HG02798 (cell line): ENCODE measurements around the gene CPSF4.
"Not testable (repeated sequence)": the region's sequence is repeated elsewhere in the genome, so short reads cannot be mapped to it uniquely, and the experiment has no call there.

Source experiments
- ATAC-seq: cut with Tn5 transposase; IDR thresholded peaks from one replicate; pipeline ENCODE4 v1.9.1; 2021; ENCODE audit warnings: mild to moderate bottlenecking; ENCODE audit not compliant: unreplicated experiment, poor library complexity

The CPSF4 gene

DNA sequence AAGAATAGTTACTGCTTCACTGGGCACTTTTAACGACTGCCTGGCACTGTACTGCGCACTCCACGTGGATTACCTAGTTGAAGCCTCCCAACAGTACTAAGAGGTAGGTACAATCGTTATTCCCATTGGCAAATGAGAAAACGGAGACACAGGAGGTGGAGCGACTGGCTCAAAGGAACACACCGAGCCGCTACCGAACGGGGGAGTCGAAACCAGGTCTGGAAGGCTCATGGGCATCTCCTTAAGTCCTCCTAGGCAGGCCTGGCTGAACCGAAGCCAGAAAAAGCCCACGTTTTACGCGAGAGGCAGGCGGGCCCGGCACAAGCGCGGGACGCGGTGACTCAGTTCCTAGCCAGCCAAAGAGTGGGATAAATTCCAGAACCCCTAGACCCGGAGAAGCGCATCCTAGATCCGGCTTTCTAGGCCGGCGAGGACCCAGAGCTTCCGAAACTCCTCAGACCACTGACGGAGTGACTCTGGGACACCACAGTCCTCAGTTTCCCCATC, 30.8 kb upstream of the CPSF4 start:
- no peak for ATAC-seq

DNA sequence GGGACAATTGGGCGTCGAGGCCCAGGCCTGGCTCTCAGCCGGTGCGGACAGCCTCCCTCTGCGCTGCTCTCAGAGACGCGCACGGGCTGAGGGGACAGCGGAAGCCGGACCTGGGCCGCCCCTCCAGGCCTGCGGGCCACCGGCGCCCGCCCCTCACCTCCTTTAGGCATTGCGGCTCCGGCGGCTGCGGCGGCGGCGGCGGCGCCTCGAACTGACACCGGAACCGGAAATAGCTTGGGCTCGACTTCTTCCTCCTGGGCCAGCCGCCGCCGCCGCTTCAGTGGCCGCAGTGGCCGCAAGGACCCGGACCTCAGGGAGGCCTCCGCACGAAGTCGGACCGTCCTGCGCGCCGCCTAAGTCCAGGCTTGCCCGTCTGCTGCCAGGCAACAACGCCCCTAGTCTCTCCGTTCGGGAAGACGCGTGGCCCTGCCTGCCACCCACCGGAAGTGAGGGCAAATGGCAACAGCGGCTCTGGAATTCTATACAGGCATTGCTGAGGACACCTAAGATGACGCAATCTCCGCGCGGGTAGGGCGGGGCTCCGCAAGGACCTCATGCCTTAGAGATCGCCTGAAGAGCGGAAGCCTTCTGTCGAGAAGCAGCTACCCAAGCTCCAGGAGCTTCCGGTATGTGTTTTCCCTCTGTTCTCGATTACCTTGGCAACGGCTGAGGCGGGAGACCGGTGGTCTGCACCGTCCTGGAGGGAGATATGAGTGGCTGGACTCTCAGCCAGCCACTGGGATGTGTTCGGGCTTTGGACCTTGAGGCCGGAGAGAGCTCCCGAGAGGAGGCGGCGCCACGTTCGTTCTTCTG, 30.2 kb upstream of the CPSF4 start, which contains the start of the genes BUD31 and PDAP1:
BUD31 (plus strand) TSS at position 591 of the 813 bp plus-strand sequence. CDS start 2,124 bp downstream, outside the sequence.
PDAP1 (minus strand) TSS at position 219 of the 813 bp plus-strand sequence; CDS start at position 170, 49 bp downstream.
- ATAC-seq, result peak; percentile 84

DNA sequence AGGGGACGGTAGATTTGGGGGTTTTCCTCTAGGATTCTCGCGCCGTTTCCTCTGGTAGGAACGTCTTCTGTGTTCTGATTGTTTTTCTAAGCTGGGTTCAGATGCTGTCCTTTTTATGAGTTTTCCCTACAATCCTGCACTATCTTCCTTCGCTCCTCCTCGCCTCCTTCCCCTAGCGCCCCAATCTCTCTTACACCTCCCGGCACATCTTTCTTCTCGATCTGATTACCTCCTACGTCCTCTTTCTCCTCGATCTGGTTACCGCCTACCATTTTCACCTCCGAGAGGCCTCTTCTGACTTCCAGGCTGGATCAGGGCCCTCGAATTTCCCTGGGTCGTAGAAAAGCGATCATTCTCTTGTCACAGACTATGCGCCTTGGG, 29.6 kb upstream of the CPSF4 start:
- ATAC-seq, result peak; percentile 1

DNA sequence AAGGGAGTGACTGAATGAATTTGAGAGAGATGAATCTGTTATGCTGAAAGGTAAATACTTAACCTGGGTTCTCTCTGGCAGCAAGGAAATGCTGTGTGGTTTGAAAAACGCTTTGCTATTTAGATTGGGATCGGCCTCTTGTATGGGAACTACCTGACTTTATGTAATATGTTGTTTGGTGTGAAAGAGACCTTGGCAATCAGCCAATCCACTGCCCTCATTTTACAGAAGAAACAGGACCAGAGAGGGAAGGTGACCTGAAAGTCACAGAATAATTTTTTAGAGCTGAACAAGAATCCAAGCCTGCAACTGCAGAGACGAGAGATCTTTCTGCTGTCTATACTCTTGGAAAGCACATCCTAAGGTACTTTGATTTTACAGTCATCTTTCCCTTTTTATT, 28.9 kb upstream of the CPSF4 start:
- ATAC-seq, result no peak

DNA sequence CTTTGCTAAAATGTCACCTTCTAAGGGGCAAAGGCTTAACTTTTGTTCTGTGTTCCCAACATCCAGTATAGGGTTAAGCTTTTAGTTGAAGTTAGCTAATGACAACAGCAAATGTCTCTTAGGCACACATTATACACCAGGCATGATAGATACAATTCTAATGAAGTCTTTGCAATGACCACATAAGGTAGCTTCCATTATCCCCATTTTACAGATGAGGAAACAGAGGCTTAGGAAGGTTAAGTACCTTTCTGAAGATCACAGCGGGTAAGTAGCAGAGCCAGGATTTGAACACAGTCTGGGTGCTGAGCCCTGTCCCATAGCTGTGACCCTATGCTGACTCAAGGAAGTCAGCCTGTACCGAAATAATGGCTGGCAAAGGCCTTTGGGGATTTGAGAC, 28.1 kb upstream of the CPSF4 start:
- ATAC-seq, result no peak

DNA sequence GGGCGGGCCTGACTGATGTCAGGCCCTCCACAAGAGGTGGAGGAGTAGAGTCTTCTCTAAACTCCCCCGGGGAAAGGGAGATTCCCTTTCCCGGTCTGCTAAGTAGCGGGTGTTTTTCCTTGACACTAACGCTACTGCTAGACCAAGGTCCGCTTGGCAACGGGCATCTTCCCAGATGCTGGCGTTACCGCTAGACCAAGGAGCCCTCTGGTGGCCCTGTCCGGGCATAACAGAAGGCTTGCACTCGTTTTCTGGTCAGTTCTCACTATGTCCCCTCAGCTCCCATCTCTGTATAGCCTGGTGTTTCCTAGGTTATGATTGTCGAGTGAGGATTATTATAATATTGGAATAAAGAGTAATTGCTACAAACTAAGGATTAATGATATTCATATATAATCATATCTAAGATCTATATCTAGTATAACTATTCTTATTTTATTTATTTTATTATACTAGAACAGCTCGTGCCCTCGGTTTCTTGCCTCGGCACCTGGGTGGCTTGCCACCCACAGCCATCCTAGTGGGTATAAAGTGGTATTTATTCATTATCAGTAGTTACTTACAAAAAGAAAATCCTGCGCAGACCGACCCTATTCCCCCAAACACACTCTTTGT, 23.1 kb upstream of the CPSF4 start:
- not testable (repeated sequence) for ATAC-seq

DNA sequence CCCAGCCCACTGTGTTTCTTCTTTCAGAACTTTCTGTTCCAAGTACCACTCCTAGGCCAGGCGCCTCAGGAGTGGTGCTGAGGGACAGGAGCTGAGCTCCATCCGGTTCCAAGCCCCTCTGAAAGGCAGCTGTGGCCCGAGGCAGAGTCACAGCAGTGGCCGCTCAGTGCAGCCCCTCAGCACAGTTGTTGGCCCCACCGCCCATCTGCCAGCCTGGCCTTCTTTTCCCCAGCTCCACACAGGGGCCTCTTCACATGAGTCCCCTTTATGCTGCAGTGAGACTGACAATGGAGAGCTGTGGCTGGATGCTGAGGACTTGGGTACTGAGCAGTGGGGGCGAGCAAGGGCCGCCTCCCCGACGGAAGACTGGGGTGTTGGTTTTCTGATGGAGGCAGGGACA, 20.5 kb upstream of the CPSF4 start:
- no peak for ATAC-seq

DNA sequence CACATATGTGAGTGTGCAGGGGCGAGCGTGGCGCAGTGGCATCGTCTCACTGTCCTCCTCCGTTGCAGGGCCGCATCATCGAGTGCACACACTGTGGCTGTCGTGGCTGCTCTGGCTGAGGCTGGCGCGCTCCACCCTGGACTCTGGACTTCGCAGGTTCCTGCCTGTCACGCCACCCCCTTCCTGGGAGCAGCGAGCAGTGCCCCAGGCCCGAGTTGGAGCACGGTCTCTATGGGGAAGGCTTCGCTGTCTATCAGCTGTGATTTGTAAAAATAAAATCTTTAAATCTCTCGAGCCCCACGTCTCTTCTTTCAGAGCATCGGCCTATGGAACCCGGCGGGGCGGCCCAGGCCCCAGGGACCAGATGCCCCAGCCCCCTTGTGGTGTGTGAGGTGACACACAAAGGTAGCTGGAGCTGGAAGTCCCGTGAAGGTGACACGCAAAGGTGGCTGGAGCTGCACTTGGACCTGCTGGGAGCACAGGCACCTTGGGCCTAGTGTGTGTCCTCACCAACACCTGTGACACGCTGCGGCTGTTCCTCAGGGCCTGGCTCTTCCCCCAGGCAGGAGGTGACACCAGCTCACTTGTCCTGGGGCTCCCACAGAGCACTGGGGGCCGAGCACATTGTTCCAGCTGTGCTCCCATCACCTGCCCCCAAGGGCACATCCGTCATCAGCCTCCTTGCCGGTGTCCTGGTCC, 19.3 kb upstream of the CPSF4 start:
- no peak for ATAC-seq

DNA sequence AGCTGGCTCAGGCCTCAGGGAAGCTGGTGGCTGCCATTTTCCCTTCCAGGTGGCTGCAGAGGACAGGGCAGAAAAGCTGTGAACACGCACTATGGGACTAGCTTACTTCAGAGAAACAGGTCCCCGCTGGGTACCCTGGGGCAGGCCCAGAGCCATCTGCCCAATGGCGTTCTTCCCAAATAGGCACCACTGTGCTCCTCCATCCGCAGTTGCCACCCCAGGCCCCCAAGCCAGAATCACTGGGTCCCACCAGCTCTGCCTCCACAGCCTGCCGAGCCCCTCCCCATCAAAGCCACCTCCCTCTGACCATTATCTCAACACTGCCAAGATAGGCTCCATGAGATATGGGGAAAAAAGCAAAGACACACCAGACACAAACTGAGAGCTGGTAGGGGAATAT, 18.5 kb upstream of the CPSF4 start:
- no peak for ATAC-seq

DNA sequence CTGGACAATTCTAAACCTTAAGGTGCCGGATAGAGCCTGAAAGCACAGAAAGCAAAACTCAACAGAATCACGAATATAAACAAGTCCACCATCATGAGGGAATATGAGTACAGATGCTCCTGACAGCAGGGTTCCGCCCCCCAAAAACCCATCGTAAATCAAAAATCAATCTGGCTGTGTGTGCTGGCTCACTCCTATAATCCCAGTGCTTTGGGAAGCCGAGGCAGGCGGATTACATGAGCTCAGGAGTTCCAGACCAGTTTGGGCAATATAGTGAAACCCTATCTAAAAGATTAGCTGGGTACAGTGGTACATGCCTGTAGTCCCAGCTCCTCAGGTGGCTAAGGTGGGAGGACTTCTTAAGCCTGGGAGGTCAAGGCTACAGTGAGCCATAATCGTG, 17.8 kb upstream of the CPSF4 start:
- no peak for ATAC-seq

DNA sequence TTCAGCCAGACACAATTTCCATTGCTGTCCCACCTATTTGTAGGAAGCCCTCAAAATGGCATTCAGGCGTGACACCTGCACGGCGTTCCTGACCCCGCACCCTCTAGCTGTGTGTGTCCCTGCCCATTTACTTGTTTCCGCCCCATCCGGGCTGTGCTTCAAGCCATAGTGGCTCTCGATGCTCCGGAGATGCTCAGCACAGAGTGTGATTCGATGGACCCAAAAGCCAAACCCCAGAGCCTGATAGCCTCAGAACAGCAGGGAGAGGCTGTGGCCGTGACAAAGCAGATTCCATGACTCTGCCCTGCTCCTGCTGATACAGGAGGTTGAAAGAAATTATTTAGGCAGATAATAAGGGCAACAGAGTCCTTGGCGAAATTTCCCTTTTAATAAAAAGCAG, 16.6 kb upstream of the CPSF4 start:
- no peak for ATAC-seq

DNA sequence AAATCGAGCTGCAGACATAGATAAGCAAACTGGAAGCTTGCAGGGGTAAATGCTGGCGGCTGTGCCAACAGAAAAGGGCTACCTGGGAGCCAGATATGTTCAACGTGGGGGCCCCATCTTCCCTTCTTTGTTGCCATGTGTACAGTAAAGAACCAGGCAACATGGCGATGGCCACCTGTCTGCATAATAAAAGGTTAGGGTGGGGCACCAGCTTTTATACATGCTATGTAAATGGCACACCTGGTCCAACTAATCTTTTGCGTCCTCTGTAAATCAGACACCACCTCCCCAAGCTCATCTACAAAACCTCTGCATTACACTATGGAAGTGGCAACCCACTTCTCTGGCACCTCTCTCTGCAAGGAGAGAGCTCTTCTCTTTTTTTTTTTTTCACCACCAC, 16.1 kb upstream of the CPSF4 start:
- no peak for ATAC-seq

DNA sequence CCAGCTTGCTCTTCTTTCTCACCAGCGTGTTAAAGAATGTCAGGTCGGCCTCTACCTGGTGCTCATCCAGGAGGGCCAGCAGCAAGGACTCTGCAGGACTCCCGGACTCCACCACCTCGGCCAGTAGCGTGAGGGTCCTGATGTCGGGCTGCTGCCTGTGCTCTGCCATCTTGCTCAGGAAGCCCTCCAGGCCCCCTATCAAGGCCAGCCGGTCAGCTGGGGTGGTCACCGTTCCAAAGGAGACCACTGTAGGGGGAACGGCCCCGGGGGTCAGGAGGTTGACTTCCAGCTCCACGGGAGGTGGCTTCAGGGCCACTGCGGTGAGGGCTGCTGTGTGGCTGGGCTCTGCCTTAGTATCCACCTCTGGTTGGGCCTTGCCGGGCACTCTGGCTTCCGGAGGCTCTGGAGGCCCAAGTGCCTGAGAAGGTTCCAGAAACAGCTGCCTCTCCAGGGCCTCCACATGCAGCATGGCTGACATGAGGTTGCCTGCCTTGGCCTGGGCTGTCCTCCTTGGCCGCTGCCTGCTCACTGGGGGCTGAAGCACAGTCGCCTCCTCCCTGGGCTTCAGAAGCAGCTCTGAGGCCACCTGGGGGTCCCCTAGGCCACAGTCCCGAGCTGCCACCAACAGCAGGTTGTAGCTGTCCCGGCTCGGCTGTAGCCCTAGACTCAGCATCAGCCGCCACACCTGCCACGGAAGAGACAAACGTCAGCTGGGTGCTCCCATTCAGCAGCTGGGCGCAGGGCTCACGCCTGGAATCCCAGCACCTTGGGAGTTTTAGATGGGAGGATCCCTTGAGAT, 13.6 kb upstream of the CPSF4 start:
- ATAC-seq, result no peak

DNA sequence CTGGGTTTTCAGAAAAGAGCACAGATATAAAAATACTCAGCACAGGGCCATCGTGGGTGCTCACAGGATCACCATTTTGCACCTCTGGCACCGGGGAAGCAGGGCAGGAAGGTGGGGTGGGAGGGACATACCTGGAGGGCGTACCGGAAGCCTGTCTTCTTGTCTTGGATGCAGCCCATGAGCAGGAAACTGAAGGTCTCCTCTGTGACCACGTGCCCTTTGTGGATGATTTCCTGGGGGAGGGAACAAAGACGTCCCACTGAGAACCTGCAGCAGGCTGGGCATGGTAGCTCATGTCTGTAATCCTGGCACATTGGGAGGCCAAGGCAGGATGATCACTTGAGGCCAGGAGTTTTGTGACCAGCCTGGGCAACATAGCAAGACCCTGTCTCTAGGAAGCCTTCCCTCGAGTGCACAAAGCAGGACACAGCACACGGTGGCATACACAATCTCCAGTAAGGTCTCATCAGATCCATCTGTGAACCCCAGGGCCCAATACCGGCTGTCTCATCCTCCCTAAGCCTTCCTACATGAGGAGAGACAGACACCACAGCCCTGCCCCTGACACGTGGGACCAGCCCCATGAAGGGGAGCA, 9.7 kb upstream of the CPSF4 start:
- ATAC-seq, result no peak

DNA sequence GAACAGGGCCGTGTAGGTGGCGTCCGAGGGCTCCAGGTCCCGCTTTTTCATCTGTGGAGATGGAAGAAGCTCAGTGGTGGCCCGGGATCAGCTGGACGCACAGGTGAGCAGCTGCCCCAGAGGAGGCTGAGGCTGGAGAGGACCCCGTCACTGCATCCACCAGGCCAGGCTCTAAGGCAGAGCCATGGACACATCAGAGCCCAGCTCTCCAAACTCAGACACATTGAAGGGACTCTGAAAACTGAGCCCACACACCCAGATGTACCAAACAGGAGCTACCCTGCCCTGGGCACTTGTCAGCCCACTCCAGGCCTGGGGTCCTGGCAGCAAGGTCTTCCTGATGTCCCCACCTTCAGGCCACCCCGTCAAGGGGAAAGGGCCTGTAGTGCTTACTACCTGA, 9.0 kb upstream of the CPSF4 start:
- no peak for ATAC-seq

DNA sequence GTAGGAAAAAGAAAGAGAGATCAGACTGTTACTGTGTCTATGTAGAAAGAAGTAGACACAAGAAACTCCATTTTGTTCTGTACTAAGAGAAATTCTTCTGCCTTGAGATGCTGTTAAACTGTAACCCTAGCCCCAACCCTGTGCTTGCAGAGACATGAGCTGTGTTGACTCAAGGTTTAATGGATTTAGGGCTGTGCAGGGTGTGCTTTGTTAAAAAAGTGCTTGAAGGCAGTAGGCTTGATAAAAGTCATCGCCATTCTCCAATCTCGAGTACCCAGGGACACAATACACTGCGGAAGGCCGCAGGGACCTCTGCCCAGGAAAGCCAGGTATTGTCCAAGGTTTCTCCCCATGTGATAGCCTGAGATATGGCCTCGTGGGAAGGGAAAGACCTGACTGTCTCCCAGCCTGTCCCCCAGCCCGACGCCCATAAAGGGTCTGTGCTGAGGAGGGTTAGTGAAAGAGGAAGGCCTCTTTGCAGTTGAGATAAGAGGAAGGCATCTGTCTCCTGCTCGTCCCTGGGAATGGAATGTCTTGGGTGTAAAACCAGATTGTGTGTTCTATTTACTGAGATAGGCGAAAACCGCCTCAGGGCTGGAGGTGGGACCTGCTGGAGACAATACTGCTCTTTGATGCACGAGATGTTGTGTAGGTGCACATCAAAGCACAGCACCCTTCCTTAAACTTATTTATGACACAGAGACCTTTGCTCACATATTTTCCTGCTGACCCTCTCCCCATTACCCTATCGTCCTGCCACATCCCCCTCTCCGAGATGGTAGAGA, 6.8 kb upstream of the CPSF4 start:
- ATAC-seq, result not testable (repeated sequence)

DNA sequence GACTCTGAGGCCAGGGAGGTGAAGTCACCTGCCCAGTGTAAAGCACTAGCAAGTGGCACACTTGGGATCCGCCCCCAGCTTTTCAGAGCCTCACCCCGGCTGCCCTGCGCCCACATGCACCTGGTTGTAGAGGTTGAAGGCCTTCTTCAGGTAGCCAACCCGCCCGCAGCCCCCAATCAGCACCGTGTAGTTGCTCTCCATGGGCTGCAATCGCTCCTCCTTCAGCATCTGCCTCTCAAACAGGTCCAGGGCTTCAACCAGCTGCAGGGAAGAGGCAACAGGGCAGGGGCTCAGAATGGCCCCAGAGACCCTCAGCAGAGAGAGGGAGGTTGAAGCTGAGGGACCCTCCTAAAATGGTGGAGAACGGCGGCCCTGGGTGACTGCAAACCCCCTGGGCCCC, 5.6 kb upstream of the CPSF4 start:
- no peak for ATAC-seq

DNA sequence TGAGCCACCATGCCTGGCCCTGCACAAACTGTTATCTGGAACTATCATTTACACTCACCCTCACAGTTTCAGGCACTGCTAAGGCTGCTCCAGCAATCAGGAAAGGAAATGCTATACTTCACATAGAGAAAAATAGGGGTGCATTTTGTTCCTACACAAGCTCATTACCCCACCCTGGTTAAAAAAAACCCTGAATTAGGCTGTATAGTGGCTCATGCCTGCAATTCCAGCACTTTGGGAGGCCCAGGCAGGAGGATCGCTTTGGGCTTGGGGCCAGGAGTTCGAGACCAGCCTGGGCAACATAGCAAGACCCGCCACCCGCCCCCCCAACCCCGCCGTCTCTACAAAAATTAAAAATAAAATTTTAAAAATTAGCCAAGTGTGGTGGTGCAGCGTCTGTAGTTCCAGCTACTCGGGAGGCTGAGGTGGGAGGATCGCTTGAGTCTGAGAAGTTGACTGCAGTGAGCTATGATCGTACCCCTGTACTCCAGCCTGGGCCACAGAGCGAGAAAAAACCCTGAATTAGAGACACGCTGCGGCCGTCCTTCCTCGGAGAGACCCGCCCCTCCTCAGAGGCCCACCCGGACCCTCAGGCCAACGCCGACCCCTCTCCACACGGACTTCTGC, 684 bp upstream of the CPSF4 start:
- no peak for ATAC-seq

DNA sequence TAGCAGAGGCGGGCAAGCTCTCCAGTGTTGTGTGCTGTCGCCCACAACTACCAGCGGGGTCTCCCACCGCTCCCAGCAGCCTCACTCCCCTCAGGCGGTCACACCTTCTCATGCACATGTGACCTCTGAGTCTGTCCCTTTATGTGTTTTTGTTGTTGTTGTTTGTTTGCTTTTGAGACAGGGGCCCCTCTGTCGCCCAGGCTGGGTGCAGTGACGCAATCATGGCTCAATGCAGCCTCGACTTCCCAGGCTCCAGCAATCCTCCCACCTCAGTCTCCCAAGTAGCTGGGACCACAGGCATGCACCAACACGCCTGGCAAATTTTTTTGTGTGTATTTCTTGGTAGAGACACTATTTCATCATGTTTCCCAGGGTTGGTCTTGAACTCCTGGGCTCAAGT, 1.5 kb downstream of the CPSF4 start:
- no peak for ATAC-seq
